K562 (cell line): ENCODE results near the gene TSC22D2.

Experiments used
- ARNT ChIP-seq, 2 experiments: fragments of 450-650 bp; IDR thresholded peaks; 2 replicates each; pipeline ENCODE4 v1.6.1; 2016; ENCODE audit warnings: mild to moderate bottlenecking in 1 of 2
- BRCA1 ChIP-seq, 2 experiments: fragments of 450-650 bp in 1 of 2; sonication (generic) in 1 of 2; formaldehyde crosslinking in 1 of 2; IDR thresholded peaks; 2 replicates each; pipeline versions ENCODE4 v1.5.0 to v1.6.1; 2017 to 2020; ENCODE audit warnings: mild to moderate bottlenecking in 1 of 2, missing genetic modification reagents in 1 of 2
- CREM ChIP-seq: IDR thresholded peaks from 2 replicates; pipeline ENCODE4 v1.6.1; 2014; ENCODE audit warnings: antibody characterized with exemption, low read depth
- CTCF ChIP-seq, 3 experiments: IDR thresholded peaks in 2 of 3; conservative IDR thresholded peaks in 1 of 3; 2 replicates each; pipeline ENCODE4 v1.5.1; 2011 to 2012; ENCODE audit warnings: low read length in 3 of 3, mild to moderate bottlenecking in 3 of 3, control low read depth in 2 of 3, improper control_type of control experiment in 1 of 3, inconsistent platforms in 1 of 3, low read depth in 1 of 3, mixed read lengths in 1 of 3, moderate library complexity in 1 of 3; ENCODE audit not compliant: insufficient read depth in 2 of 3
- LARP7 ChIP-seq: fragments of 450-650 bp; IDR thresholded peaks from 2 replicates; pipeline ENCODE4 v1.6.1; 2016
- LEF1 ChIP-seq: fragments of 450-650 bp; IDR thresholded peaks from 2 replicates; pipeline ENCODE4 v1.6.1; 2016; ENCODE audit warnings: mild to moderate bottlenecking
- MAZ ChIP-seq, 2 experiments: fragments of 450-650 bp in 1 of 2; sonication (generic) in 1 of 2; formaldehyde crosslinking; IDR thresholded peaks in 1 of 2; conservative IDR thresholded peaks in 1 of 2; 2 replicates each; pipeline versions ENCODE4 v1.4.0 to v1.5.0; 2020; ENCODE audit warnings: mild to moderate bottlenecking in 1 of 2, missing genetic modification reagents in 1 of 2
- MECOM ChIP-seq: fragments of 250-450 bp; sonication (Bioruptor Pico); IDR thresholded peaks from 2 replicates; pipeline ENCODE4 v1.8.0; 2022; ENCODE audit warnings: inconsistent platforms
- NCOR1 ChIP-seq: fragments of 450-650 bp; IDR thresholded peaks from 2 replicates; pipeline ENCODE4 v1.6.1; 2016; ENCODE audit warnings: mild to moderate bottlenecking, moderate library complexity
- NELFE ChIP-seq: IDR thresholded peaks from 2 replicates; pipeline ENCODE4 v1.6.1; 2011; ENCODE audit warnings: mild to moderate bottlenecking; ENCODE audit not compliant: insufficient read depth, insufficient read length
- ZFP1 ChIP-seq: fragments of 450-650 bp; formaldehyde crosslinking; IDR thresholded peaks from 2 replicates; pipeline ENCODE4 v1.4.0; 2020; ENCODE audit warnings: mild to moderate bottlenecking, mixed read lengths
- ZHX1 ChIP-seq: fragments of 150-350 bp; conservative IDR thresholded peaks from 2 replicates; pipeline ENCODE4 v1.6.1; 2014; ENCODE audit warnings: low read length

GRCh38 chr3:150414959-150415358 is 6.9 kb downstream of the TSC22D2 start:
- TF ChIP-seq MECOM (CRISPR knock-in tag) (no peak), BRCA1 (IDR thresholded peaks at IDR 0.05) (no peak), BRCA1 (CRISPR knock-in tag; IDR thresholded peaks at IDR 0.05) (no peak), ZHX1 (no peak), ZFP1 (no peak), CTCF (IDR thresholded peaks at IDR 0.05 in 2 of 3, conservative IDR thresholded peaks at IDR 0.05 in 1 of 3; ENCODE audit: insufficient read depth in 2 of 3, low read depth in 1 of 3, low read length in 3 of 3) (no peak), CREM (no peak), NELFE (no peak), ARNT (IDR thresholded peaks at IDR 0.05) (no peak), LARP7 (no peak), LEF1 (no peak), MAZ (CRISPR knock-in tag; conservative IDR thresholded peaks at IDR 0.05 in 1 of 2, IDR thresholded peaks at IDR 0.05 in 1 of 2) (no peak), NCOR1 (no peak)
